ENCODE measurements around the gene CD300C. TPM values are rescaled to one million over a fixed set of nuclear protein-coding genes. Genes with fewer than 3 reads are reported as not detected.
"Not testable (repeated sequence)": the region's sequence is repeated elsewhere in the genome, so short reads cannot be mapped to it uniquely, and the experiment has no call there.

Gene CD300C
- polyA plus RNA-seq, 4 donors: 0.26 to 0.61 (median 0.42) TPM

DNA sequence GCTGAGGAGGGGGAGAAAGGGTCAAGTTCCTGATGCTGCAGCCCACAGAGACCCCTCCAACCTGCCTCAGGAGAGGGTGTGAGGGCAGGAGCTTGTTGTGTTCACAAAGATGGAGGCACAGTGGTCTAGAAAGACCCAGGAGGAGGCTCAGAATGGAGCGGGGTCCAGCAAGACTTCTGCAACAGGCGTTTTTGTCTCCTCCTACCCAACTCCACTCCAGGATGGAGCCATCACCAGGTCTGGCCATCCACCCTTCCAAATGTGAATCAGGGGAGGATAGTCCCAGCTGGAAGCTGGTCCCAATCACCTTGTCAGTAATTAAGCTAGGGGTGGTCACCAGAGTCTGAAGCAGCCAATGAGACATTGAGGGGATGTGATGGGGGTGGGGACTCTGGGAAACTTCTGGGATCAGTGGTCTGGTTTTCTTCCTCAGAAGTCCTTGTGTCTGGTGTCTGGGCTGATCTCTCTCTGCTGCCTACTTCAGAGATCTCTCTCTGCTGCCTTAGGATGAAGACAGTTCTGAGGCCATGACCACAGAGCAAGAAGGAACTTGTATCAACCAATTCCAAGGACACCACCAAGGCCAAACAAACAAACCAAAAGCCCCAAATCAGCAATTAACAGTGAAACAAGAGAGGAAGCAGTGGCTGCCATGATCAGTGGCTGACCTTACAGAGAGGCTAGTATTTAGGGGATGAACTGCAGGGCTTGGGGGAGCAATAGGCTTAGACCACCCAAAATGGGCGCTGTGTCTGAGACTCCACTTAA is 29.2 kb downstream of the CD300C start:
- DNase-seq (ENCODE audit: low read depth in 4 of 4, low spot score in 3 of 4): no peak

DNA sequence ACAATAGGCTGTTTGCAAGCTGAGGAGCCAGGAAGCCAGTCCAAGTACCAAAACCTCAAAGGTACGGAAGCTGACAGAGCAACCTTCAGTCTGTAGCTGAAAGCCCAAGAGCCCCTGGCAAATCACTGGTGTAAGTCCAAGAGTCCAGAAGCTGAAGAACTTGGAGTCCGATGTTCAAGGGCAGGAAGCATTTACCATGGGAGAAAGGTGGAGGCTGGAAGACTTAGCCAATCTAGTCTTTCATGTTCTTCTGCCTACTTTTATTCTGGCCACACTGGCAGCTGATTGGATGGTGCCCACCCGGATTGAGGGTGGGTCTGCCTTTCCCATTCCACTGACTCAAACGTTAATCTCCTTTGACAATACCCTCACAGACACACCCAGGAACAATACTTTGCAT is 30.0 kb downstream of the CD300C start:
- DNase-seq (ENCODE audit: low read depth in 4 of 4, low spot score in 3 of 4): no peak

DNA sequence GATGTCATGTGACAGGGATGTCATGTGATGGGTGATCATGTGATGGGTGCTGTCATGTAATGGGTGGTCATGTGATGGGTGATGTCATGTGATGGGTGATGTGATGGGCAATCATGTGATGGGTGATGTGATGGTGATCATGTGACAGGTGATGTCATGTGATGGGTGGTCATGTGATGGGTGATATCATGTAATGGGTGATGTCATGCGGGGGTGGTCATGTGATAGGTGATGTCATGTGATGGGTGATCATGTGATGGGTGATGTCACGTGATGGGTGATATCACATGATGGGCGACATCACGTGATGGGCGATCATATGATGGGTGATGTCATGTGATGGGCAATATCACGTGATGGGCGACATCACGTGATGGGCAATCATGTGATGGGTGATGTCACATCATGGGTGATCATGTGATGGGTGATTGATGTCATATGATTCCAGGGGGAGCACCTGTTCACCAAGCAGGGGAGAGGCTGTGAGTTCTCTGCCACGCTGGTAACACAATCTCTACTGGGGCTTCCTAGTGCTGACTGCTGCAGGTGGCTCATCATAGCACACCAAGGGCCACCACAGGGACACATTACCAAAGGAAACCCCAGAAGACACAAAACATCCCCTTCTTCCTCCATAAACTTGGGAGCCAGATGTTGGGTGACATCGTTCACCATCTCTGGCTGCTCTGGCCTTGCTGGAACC is 31.1 kb downstream of the CD300C start:
- DNase-seq (ENCODE audit: low read depth in 4 of 4, low spot score in 3 of 4): no peak

DNA sequence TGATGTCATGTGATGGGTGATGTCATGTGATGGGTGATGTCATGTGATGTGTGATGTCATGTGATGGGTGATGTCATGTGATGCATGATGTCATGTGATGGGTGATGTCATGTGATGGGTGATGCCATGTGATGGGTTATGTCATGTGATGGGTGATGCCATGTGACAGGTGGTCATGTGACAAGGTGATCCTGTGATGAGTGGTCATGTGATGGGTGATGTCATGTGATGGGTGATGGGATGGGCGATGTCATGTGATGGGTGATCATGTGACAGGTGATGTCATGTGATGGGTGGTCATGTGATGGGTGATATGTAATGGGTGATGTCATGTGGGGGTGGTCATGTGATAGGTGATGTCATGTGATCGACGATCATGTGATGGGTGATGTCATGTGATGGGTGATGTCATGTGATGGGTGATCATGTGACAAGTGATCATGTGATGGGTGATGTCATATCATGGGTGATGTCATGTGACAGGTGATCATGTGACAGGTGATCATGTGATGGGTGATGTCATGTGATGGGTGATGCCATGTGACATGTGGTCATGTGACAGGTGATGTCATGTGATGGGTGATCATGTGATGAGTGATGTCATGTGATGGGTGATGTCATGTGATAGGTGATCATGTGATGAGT is 31.8 kb downstream of the CD300C start:
- peak in 2 of 4 donors; percentile 18 to 42 for DNase-seq (ENCODE audit: low read depth in 4 of 4, low spot score in 3 of 4)

GRCh38 chr17:74512624-74513091 is 33.3 kb downstream of the CD300C start:
- no peak for DNase-seq (ENCODE audit: low read depth in 4 of 4, low spot score in 3 of 4)

DNA sequence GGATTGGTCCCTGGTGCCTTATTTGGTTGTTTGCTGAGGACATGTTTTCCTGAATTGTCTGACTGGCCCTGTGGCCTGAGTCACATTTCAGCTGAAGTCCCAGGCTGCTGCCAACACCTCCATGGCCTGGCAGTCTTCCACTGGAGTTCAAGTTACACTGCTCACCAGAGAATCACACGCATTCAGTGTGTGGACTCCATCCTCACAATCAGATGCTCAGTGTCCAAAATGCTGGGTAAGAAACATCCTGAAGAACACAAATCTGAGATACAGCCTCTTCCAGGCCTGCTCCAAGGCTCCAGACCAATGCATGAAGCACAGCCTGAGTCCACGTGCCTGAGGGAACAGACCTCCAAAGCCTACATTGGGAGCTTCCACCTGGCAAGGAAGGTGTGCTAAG is 33.9 kb downstream of the CD300C start:
- no peak for DNase-seq (ENCODE audit: low read depth in 4 of 4, low spot score in 3 of 4)

DNA sequence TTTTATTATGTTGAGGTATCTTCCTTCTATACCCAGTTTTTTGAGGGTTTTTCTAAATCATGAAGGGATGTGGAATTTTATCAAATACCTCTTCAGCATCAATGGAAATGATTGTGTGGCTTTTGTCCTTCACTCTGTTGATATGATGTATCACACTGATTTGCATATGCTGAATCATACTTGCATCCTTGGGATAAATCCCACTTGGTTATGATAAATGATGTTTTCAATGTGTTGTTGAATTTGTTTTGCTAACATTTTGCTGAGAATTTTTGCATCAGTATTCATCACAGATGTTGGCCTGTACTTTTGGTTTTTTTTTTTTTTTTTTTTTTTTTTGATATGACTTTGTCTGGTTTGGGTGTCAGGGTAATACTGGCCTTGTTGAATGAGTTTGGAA is 37.8 kb downstream of the CD300C start:
- no peak for DNase-seq (ENCODE audit: low read depth in 4 of 4, low spot score in 3 of 4)

DNA sequence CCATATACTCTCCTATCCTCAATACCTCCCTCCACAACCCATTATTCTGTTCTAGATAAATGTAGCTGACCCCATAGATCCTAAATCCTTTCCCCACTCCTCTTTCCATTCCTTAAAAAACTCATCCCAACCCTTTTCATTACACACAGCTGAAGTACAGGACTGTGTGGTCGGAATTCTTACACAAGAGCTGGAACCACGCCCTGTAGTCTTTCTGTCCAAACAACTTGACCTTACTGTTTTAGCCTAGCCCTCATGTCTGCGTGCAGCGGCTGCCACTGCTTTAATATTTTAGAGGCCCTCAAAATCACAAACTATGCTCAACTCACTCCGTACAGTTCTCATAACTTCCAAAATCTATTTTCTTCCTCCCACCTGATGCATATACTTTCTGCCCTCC is 42.0 kb downstream of the CD300C start:
- not testable (repeated sequence) for DNase-seq (ENCODE audit: low read depth in 4 of 4, low spot score in 3 of 4)

DNA sequence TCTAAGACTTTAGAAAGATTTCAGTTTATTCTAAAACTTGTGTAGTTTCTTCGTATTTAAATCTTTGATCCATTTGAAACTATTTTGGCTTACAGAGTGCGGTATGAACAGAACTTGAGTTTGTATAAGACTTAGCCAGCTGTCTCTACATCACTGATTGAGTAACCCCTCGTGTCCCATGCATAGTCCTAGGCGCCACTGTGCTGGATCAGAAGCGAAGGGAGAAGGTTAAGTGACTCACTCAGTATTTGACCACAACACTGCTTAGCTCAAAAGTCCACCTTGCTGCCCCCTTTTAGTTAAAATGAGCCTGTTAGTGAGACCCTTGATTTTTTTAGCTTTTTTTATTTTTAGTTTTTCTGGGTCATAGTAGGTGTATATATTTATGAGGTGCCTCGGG is 43.1 kb downstream of the CD300C start:
- DNase-seq (ENCODE audit: low read depth in 4 of 4, low spot score in 3 of 4): no peak

DNA sequence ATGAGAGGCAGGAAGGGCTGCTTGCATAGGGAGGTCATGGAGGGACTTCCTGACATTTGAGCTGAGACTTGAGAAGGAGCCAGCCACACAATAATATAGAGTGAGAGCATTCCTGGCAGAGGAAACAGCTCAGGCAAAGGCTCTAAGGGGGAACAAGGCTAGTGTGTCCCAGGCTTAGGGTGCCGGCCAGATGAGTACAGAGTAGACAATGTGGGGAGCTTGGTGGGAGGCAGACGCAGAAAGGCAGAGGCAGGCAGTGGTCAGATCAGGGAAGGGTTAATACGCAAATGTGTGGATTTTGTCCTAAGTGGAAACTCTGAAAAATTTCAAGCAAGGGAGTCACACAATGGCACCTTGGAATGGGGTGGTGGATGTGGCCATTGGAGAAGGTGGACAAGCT is 45.9 kb downstream of the CD300C start:
- no peak for DNase-seq (ENCODE audit: low read depth in 4 of 4, low spot score in 3 of 4)

GRCh38 chr17:74497471-74497870 is 48.4 kb downstream of the CD300C start:
- DNase-seq (ENCODE audit: low read depth in 4 of 4, low spot score in 3 of 4): no peak

GRCh38 chr17:74493331-74493833 is 52.5 kb downstream of the CD300C start:
- DNase-seq (ENCODE audit: low read depth in 4 of 4, low spot score in 3 of 4): peak; percentile 24 to 63 (median 54)

GRCh38 chr17:74491626-74492025 is 54.3 kb downstream of the CD300C start:
- no peak for DNase-seq (ENCODE audit: low read depth in 4 of 4, low spot score in 3 of 4)

Other genes starting within 250 kb of the CD300C start
- 1 to 10 TPM in 2 of 4 donors, under 1 TPM in 2; 0.36 to 2.1 (median 0.85) TPM for gene KIF19, start 219.9 kb downstream of the CD300C start, polyA plus RNA-seq (ENCODE audit: insufficient read length in 4 of 4)
- under 1 TPM; 0.10 to 0.44 (median 0.20) TPM for gene BTBD17, start 184.2 kb downstream of the CD300C start, polyA plus RNA-seq (ENCODE audit: insufficient read length in 4 of 4)
- under 1 TPM in 3 of 4 donors, not detected in 1; 0.16 to 0.63 (median 0.40) TPM for gene GPR142, start 178.6 kb downstream of the CD300C start, polyA plus RNA-seq (ENCODE audit: insufficient read length in 4 of 4)
- 100 to 1,000 TPM in 3 of 4 donors, 10 to 100 TPM in 1; 10.5 to 153 (median 104) TPM for gene GPRC5C, start 114.0 kb downstream of the CD300C start, polyA plus RNA-seq (ENCODE audit: insufficient read length in 4 of 4)
- 1 to 10 TPM; 1.5 to 3.1 (median 1.7) TPM for gene CD300A, start 79.5 kb downstream of the CD300C start, polyA plus RNA-seq (ENCODE audit: insufficient read length in 4 of 4)
- under 1 TPM; 0.15 to 0.27 (median 0.20) TPM for gene CD300LB, start 14.6 kb downstream of the CD300C start, polyA plus RNA-seq (ENCODE audit: insufficient read length in 4 of 4)
- under 1 TPM in 1 of 4 donors, not detected in 3; 0.34 TPM for gene CD300H, start 21.4 kb upstream of the CD300C start, polyA plus RNA-seq (ENCODE audit: insufficient read length in 4 of 4)
- not detected for gene CD300LD, start 46.2 kb upstream of the CD300C start, polyA plus RNA-seq (ENCODE audit: insufficient read length in 4 of 4)
- gene CD300E, start 77.6 kb upstream of the CD300C start, polyA plus RNA-seq (ENCODE audit: insufficient read length in 4 of 4): under 1 TPM; 0.09 to 0.48 (median 0.25) TPM
- gene CD300LF, start 166.8 kb upstream of the CD300C start, polyA plus RNA-seq (ENCODE audit: insufficient read length in 4 of 4): under 1 TPM; 0.23 to 0.38 (median 0.30) TPM
- gene RAB37, start 191.1 kb upstream of the CD300C start, polyA plus RNA-seq (ENCODE audit: insufficient read length in 4 of 4): 1 to 10 TPM; 1.7 to 5.6 (median 4.3) TPM
- gene NHERF1, start 202.5 kb upstream of the CD300C start, polyA plus RNA-seq (ENCODE audit: insufficient read length in 4 of 4): 100 to 1,000 TPM in 3 of 4 donors, 10 to 100 TPM in 1; 22.4 to 179 (median 151) TPM
- 10 to 100 TPM; 40.1 to 57.4 (median 44.6) TPM for gene NAT9, start 230.2 kb upstream of the CD300C start, polyA plus RNA-seq (ENCODE audit: insufficient read length in 4 of 4)

Data from left renal pelvis (tissue), 4 donors.